Kidney (tissue), 14 donors: ENCODE data around the gene MGA. TPM values are rescaled to one million over a fixed set of nuclear protein-coding genes. Genes with fewer than 3 reads are reported as not detected.

ENCODE experiments used
- DNase-seq, 5 donors: peaks; one replicate each; pipeline ENCODE4 v3.0.0-alpha.2; 2013 to 2020
- FAIRE-seq: peaks from 2 replicates; lab custom pipeline; 2012; peaks lifted over from hg19 to GRCh38; lab: Jason Lieb, UNC
- H3K27ac ChIP-seq, 2 donors: one replicate each; pipeline ENCODE4 v1.7.0; 2013; ENCODE audit warnings: low read depth in 2 of 2, low read length in 2 of 2, inconsistent platforms in 1 of 2
- H3K27me3 ChIP-seq: one replicate; pipeline ENCODE4 v1.7.1; 2013; ENCODE audit warnings: low read length, inconsistent platforms; ENCODE audit not compliant: control insufficient read depth, insufficient read depth
- H3K36me3 ChIP-seq, 3 donors: one replicate each; pipeline versions ENCODE4 v1.7.0 to v1.7.1; 2013; ENCODE audit warnings: low read length in 3 of 3, control low read depth in 1 of 3, inconsistent platforms in 1 of 3; ENCODE audit not compliant: insufficient read depth in 3 of 3, control insufficient read depth in 2 of 3
- H3K4me1 ChIP-seq, 3 donors: one replicate each; pipeline versions ENCODE4 v1.7.0 to v1.7.1; 2013; ENCODE audit warnings: low read length in 3 of 3, inconsistent platforms in 1 of 3, low read depth in 1 of 3; ENCODE audit not compliant: control insufficient read depth in 2 of 3, insufficient read depth in 2 of 3
- H3K4me3 ChIP-seq, 3 donors: one replicate each; pipeline versions ENCODE4 v1.7.0 to v1.8.1; 2013; ENCODE audit warnings: low read length in 3 of 3, control low read depth in 1 of 3, inconsistent platforms in 1 of 3
- H3K9ac ChIP-seq, 3 donors: one replicate each; pipeline versions ENCODE4 v1.7.0 to v1.7.1; 2013; ENCODE audit warnings: low read length in 3 of 3, control low read depth in 1 of 3, inconsistent platforms in 1 of 3
- H3K9me3 ChIP-seq, 3 donors: one replicate each; pipeline versions ENCODE4 v1.7.0 to v1.7.1; 2013; ENCODE audit warnings: low read length in 3 of 3, control low read depth in 1 of 3, inconsistent platforms in 1 of 3; ENCODE audit not compliant: control insufficient read depth in 2 of 3, insufficient read depth in 1 of 3
- CTCF ChIP-seq: IDR thresholded peaks from 3 replicates; pipeline ENCODE4 v1.5.1; 2012; ENCODE audit warnings: mild to moderate bottlenecking, moderate library complexity, borderline replicate concordance; ENCODE audit not compliant: insufficient read depth; ENCODE audit errors: extremely low read depth
- intact Hi-C: fragments of 100-400 bp; cut with DNase I; formaldehyde crosslinking; loops from one replicate; pipeline ENCODE4 v1.11.1; 2022
- polyA plus RNA-seq: library from polyadenylated mRNA; stranded (reverse); fragments of 350-450 nt; fragmentation: Illumina TruSeq; extraction: RNeasy Lipid Tissue Mini Kit (QIAGEN cat#74804); gene quantifications from one replicate; pipeline ENCODE4 v1.2.3, GENCODE V29; 2014; ENCODE audit warnings: low read depth, low replicate concordance; ENCODE audit not compliant: insufficient read depth
- total RNA-seq: library from RNA; stranded (reverse); fragmentation: NEBNext Ultra II Directional; extraction: Animal tissue kit (Norgen Biotek cat#: 25700); gene quantifications from one replicate; pipeline ENCODE4 v1.2.1, GENCODE V29; 2021
- donor health status: control.
- donor health status: control.
- donor health status: control.
- donor health status: control.
- donor health status: control.
- donor health status: DM: yes; HTN: yes; CAD: no.
- donor health status: Normal renal cell carcinoma (clear cell type).

Gene MGA
- total and polyA plus RNA-seq, 2 donors from 2014 or later, result 1.9 to 40.1 TPM

- Histone ChIP-seq H3K9me3 (no peaks in the 10 kb centered on the region), H3K4me1 (no peaks in the 10 kb centered on the region), H3K9ac (no peak overlapping the region), H3K27me3 (no peaks in the 10 kb centered on the region), H3K4me3 (no peak overlapping the region), H3K27ac (no peak overlapping the region), H3K36me3 (peaks cover 0 to 17% (median 12%) of the 10 kb centered on the region in 3 donors)
- FAIRE-seq, result no peak
- DNase-seq, result no peak
- intact Hi-C loops, result loop anchor here (5.0 kb wide), 1 partner anchor 41 kb away; the partner anchor contains the start of gene MAPKBP1
- TF ChIP-seq CTCF, result no peak
These were observed 152.7 kb downstream of the MGA start for GRCh38 chr15:41812820-41813375.

GRCh38 chr15:41813426-41813825 is 153.2 kb downstream of the MGA start:
- Histone ChIP-seq H3K27ac (no peak overlapping the region), H3K27me3 (no peaks in the 10 kb centered on the region), H3K4me3 (no peak overlapping the region), H3K4me1 (no peaks in the 10 kb centered on the region), H3K36me3 (peaks cover 0 to 20% (median 17%) of the 10 kb centered on the region in 3 donors), H3K9ac (no peak overlapping the region), H3K9me3 (no peaks in the 10 kb centered on the region)
- intact Hi-C loops, result loop anchor here (5.0 kb wide), 1 partner anchor 41 kb away; the partner anchor contains the start of gene MAPKBP1
- FAIRE-seq (no peak), DNase-seq (no peak)
- TF ChIP-seq CTCF, result no peak

GRCh38 chr15:41814534-41814933 is 154.3 kb downstream of the MGA start:
- no peaks in the 10 kb centered on the region for H3K4me1 ChIP-seq
- H3K36me3 ChIP-seq, result peaks cover 2 to 26% (median 24%) of the 10 kb centered on the region in 3 donors
- no peaks in the 10 kb centered on the region for H3K27me3 ChIP-seq
- intact Hi-C loops, result loop anchor here (5.0 kb wide), 1 partner anchor 42 kb away; the partner anchor contains the start of gene MAPKBP1
- H3K4me3 ChIP-seq, result no peak overlapping the region
- no peak overlapping the region for H3K9ac ChIP-seq
- TF ChIP-seq CTCF, result no peak
- FAIRE-seq (no peak), DNase-seq (no peak)
- H3K9me3 ChIP-seq, result no peaks in the 10 kb centered on the region
- H3K27ac ChIP-seq, result no peak overlapping the region

- no peak for DNase-seq
- intact Hi-C loops, result no loop called here
- H3K9ac ChIP-seq, result no peak overlapping the region
- no peak overlapping the region for H3K4me3 ChIP-seq
- FAIRE-seq, result no peak
- no peak for TF ChIP-seq CTCF
- H3K27me3 ChIP-seq, result no peaks in the 10 kb centered on the region
- H3K36me3 ChIP-seq, result peaks cover 2 to 28% (median 26%) of the 10 kb centered on the region in 3 donors
- H3K9me3 ChIP-seq, result no peaks in the 10 kb centered on the region
- H3K27ac ChIP-seq, result no peak overlapping the region
- H3K4me1 ChIP-seq, result peaks cover 0 to 4% (median 0%) of the 10 kb centered on the region in 3 donors
These were observed 156.6 kb downstream of the MGA start for GRCh38 chr15:41816788-41817187.
